ENCODE results near the gene MCU.

DNA sequence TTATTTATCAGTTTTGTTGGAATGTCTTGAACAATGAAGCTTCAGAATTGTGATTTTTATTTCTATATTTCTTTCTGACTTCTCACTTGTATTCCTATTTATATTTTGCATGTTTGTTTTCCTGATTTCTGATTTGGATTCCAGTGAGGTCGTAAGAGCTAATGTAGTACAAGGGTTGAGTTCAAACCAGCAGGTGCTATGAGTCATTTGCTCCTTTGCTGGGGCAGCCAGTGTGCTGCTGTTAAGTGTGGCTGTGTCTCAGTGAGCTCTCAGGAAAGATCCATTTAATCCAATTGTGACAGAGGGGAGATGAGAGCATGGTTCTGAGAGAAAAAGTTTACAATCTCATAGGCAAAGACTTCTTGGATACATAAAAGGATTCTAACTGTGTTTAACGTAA, 48.6 kb downstream of the MCU start:
- TF ChIP-seq POLR2AphosphoS5 (IDR thresholded peaks at IDR 0.05; ENCODE audit: low read depth, low read length) (no peak), MAX (IDR thresholded peaks at IDR 0.05; ENCODE audit: low read depth) (no peak), GABPA (IDR thresholded peaks at IDR 0.05; ENCODE audit: low read depth) (no peak), GATA2 (CRISPR knock-in tag; IDR thresholded peaks at IDR 0.05) (no peak), RAD21 (IDR thresholded peaks at IDR 0.05; ENCODE audit: low read length) (no peak), SIN3A (IDR thresholded peaks at IDR 0.05; ENCODE audit: borderline replicate concordance, low read depth, low read length) (no peak), FOXJ3 (CRISPR knock-in tag; IDR thresholded peaks at IDR 0.05) (no peak), EZH2phosphoT487 (IDR thresholded peaks at IDR 0.05; ENCODE audit: borderline replicate concordance, low read depth) (no peak), ZBTB33 (IDR thresholded peaks at IDR 0.05; ENCODE audit: borderline replicate concordance, low read depth) (no peak), CHD2 (IDR thresholded peaks at IDR 0.05; ENCODE audit: low read length, partially characterized antibody) (no peak), TEAD4 (IDR thresholded peaks at IDR 0.05; ENCODE audit: borderline replicate concordance, insufficient read depth) (no peak)
- TF ChIP-seq, protein P1, sequence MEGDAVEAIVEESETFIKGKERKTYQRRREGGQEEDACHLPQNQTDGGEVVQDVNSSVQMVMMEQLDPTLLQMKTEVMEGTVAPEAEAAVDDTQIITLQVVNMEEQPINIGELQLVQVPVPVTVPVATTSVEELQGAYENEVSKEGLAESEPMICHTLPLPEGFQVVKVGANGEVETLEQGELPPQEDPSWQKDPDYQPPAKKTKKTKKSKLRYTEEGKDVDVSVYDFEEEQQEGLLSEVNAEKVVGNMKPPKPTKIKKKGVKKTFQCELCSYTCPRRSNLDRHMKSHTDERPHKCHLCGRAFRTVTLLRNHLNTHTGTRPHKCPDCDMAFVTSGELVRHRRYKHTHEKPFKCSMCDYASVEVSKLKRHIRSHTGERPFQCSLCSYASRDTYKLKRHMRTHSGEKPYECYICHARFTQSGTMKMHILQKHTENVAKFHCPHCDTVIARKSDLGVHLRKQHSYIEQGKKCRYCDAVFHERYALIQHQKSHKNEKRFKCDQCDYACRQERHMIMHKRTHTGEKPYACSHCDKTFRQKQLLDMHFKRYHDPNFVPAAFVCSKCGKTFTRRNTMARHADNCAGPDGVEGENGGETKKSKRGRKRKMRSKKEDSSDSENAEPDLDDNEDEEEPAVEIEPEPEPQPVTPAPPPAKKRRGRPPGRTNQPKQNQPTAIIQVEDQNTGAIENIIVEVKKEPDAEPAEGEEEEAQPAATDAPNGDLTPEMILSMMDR (IDR thresholded peaks at IDR 0.05) = no peak
- TF ChIP-seq, protein P2, sequence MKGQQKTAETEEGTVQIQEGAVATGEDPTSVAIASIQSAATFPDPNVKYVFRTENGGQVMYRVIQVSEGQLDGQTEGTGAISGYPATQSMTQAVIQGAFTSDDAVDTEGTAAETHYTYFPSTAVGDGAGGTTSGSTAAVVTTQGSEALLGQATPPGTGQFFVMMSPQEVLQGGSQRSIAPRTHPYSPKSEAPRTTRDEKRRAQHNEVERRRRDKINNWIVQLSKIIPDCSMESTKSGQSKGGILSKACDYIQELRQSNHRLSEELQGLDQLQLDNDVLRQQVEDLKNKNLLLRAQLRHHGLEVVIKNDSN (IDR thresholded peaks at IDR 0.05; ENCODE audit: borderline replicate concordance, low read depth) = no peak

Data from SK-N-SH (cell line).